LNCAP (cell line): ENCODE measurements around the gene RASGRP3.

Experiments used
- TF ChIP-seq, protein P1 (sequence below): fragments of 450-650 bp; IDR thresholded peaks from 2 replicates; pipeline ENCODE4 v1.5.1; 2017; ENCODE audit warnings: mild to moderate bottlenecking

The RASGRP3 gene

GRCh38 chr2:33435518-33435917 lies 40.9 kb upstream of the RASGRP3 start:
- TF ChIP-seq, protein P1, sequence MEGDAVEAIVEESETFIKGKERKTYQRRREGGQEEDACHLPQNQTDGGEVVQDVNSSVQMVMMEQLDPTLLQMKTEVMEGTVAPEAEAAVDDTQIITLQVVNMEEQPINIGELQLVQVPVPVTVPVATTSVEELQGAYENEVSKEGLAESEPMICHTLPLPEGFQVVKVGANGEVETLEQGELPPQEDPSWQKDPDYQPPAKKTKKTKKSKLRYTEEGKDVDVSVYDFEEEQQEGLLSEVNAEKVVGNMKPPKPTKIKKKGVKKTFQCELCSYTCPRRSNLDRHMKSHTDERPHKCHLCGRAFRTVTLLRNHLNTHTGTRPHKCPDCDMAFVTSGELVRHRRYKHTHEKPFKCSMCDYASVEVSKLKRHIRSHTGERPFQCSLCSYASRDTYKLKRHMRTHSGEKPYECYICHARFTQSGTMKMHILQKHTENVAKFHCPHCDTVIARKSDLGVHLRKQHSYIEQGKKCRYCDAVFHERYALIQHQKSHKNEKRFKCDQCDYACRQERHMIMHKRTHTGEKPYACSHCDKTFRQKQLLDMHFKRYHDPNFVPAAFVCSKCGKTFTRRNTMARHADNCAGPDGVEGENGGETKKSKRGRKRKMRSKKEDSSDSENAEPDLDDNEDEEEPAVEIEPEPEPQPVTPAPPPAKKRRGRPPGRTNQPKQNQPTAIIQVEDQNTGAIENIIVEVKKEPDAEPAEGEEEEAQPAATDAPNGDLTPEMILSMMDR = no peak

- TF ChIP-seq, protein P1 = no peak
Measured at GRCh38 chr2:33436083-33436482, 40.4 kb upstream of the RASGRP3 start.

GRCh38 chr2:33437297-33437696 lies 39.2 kb upstream of the RASGRP3 start:
- TF ChIP-seq, protein P1 = no peak

- TF ChIP-seq, protein P1 = no peak
Measured at GRCh38 chr2:33437815-33438214, 38.6 kb upstream of the RASGRP3 start.

DNA sequence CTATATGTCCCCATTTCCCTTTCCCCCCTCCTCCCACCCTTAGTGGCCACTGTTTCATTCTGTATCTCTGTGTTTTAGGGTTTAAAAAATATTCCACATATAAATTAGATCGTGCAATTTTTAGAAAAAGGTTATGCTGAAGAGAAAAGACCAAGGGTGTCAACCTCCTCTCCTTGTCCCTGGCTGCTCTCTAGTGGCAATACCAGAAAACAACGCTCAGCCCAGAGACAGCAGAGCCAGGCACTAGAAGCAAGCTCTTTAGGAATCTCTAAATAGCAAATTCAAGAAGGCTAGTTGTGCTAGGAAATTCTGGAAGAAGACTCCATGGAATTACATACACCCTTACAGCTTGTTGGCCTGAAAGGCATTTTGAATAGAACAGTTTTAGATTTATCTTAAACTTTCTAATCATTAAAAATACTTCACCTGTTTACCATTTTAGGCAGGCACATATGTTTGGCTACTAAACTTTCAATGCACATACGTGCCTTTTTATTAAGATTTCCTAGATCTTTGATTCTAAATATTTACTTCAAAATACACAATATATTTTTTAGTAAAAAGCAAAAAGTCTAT lies 35.1 kb upstream of the RASGRP3 start:
- TF ChIP-seq, protein P1 = peak; percentile 60

GRCh38 chr2:33442528-33443079 lies 33.8 kb upstream of the RASGRP3 start:
- TF ChIP-seq, protein P1 = no peak

GRCh38 chr2:33443274-33443829 lies 33.1 kb upstream of the RASGRP3 start:
- TF ChIP-seq, protein P1 = no peak
